ENCODE data around the gene PDZRN4.
A peak's percentile ranks its signal among the peaks of the same experiment; 100 is the strongest.
"Not testable (repeated sequence)": the region's sequence is repeated elsewhere in the genome, so short reads cannot be mapped to it uniquely, and the experiment has no call there.

Gene PDZRN4

DNA sequence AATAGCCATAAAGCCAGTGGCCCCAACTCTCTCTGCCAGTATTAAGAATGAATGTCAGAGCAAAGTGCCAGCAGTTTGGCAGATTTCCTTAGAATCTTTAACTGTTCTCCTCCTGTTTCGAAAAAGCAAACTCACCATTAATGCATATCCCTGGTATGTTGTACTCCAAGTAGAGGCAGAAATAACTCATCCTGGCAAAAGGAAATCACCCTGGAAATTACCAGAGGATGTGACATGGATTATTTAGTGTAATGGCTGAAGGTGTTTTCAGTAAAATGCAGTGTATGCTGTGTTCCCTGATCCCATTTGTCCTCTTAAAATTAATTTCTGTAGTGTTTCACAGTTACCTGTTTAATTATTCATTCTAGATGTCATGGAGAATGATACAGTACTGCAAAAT lies 105.3 kb downstream of the PDZRN4 start:
- H3K4me3 ChIP-seq (ENCODE audit: low read length): no peak overlapping the region
- TF ChIP-seq, protein P1, sequence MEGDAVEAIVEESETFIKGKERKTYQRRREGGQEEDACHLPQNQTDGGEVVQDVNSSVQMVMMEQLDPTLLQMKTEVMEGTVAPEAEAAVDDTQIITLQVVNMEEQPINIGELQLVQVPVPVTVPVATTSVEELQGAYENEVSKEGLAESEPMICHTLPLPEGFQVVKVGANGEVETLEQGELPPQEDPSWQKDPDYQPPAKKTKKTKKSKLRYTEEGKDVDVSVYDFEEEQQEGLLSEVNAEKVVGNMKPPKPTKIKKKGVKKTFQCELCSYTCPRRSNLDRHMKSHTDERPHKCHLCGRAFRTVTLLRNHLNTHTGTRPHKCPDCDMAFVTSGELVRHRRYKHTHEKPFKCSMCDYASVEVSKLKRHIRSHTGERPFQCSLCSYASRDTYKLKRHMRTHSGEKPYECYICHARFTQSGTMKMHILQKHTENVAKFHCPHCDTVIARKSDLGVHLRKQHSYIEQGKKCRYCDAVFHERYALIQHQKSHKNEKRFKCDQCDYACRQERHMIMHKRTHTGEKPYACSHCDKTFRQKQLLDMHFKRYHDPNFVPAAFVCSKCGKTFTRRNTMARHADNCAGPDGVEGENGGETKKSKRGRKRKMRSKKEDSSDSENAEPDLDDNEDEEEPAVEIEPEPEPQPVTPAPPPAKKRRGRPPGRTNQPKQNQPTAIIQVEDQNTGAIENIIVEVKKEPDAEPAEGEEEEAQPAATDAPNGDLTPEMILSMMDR (IDR thresholded peaks at IDR 0.05; ENCODE audit: insufficient read depth, low read depth, low read length, missing control alignments): no peak
- no peak for DNase-seq (ENCODE audit: low read depth)

DNA sequence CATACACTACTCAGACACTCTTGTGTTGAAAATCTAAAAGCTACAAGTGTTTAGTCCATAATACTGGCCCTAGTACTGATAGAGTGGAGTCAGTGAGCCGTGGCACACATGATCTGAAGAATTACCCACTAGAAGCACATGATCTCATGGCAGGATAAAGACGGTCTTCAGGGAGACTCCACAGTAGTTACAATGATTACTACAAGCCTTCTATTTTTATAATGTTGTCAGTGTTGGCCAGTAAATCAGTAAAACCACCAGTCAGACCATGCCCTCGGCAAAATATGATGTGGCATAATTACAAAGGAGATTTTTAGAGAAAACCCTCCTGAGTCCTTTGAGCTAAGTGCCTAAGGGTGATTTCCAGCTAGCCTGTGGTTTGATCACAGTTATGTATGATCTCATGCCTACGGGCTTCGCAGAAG lies 114.9 kb downstream of the PDZRN4 start:
- H3K4me3 ChIP-seq (ENCODE audit: low read length): no peak overlapping the region
- TF ChIP-seq, protein P1 (IDR thresholded peaks at IDR 0.05; ENCODE audit: insufficient read depth, low read depth, low read length, missing control alignments): no peak
- no peak for DNase-seq (ENCODE audit: low read depth)

DNA sequence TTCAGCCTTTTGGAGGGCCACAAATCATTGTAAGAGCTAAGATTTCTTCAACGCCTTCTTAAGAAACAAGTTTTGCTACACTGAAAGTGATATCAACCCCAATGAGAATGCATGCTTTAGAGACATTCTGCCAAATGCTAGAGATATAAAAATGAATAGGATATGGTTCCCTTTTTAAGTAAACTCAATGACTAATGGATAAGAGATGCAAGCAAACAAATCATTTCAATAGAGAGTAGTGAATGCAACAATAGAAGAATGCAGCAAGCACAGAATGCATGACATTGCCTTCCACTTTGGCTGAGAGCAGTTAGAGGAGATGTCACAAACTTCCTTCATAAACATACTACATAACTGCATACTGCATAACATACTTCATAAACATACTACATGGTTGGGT lies 116.4 kb downstream of the PDZRN4 start:
- TF ChIP-seq, protein P1 (IDR thresholded peaks at IDR 0.05; ENCODE audit: insufficient read depth, low read depth, low read length, missing control alignments): no peak
- peak; percentile 35 for DNase-seq (ENCODE audit: low read depth)
- H3K4me3 ChIP-seq (ENCODE audit: low read length): no peak overlapping the region

DNA sequence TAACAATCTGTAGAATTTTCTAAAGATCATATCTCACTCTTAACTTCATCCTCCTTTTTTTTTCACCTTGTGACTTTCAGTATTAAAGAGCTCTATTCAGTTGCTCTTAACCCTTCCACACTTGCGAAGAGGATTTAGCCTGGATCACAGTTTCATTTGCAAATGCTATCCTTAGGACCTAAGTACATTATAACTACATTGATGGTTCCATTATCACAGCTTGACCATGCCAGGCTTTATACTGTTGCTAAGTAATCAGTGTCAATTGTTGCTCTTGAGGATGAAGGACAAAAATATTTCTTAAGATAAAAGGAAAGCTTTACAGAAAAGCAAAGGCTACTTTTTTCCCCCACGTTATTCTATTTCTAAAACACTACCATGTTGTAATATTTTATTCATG lies 122.2 kb downstream of the PDZRN4 start:
- no peak for DNase-seq (ENCODE audit: low read depth)
- no peak overlapping the region for H3K4me3 ChIP-seq (ENCODE audit: low read length)
- TF ChIP-seq, protein P1 (IDR thresholded peaks at IDR 0.05; ENCODE audit: insufficient read depth, low read depth, low read length, missing control alignments): no peak

DNA sequence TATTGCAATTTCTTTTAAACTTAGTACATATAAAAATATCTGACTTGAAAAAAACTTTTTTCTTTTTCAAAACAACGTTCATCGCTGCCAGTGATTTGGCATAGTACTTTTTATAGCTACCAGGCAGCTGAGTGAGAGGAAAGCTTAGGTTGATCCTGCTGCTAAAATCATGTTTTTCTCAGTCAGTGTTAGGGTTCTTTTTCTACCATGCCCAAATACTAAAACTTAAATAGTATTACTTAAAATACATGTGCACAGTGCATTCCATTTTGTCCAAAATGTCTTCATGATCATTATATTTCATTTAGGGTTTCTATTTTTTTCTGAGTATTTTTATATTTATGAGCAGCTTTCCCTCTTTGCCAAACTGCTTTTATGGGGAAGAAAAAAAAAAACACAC lies 123.8 kb downstream of the PDZRN4 start:
- H3K4me3 ChIP-seq (ENCODE audit: low read length): no peak overlapping the region
- TF ChIP-seq, protein P1 (IDR thresholded peaks at IDR 0.05; ENCODE audit: insufficient read depth, low read depth, low read length, missing control alignments): no peak
- no peak for DNase-seq (ENCODE audit: low read depth)

DNA sequence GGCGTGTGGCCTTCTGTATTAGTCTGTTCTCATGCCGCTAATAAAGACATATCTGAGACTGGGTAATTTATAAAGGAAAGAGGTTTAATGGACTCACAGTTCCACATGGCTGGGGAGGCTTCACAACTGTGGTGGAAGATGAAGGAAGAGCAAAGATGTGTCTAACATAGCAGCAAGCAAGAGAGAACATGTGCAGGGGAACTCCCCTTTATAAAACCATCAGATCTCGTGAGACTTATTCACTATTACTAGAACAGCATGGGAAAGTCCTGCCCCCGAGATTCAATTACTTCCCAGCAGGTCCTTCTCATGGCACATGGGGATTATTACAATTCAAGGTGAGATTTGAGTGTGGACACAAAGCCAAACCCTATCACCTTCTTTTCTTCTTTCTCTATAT lies 124.3 kb downstream of the PDZRN4 start:
- H3K4me3 ChIP-seq (ENCODE audit: low read length); DNase-seq (ENCODE audit: low read depth): not testable (repeated sequence)

DNA sequence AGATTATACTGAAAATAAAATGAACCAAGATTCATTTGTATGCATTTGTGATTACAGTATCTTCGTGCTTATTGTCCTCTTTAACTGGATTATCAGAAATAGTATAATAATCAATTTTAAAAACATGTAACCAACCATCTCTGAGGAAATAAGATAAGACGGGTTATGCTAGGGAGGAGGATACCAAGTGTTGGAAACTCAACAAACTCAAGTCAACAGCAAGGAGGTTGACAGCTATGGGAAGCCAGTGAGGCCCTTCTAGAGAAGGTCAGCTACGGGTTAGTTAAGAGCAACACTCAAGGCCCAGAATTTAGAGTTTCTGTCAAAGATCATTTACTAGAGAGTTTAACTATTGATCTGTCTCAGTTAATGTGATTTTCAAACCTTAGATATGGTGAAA lies 137.2 kb downstream of the PDZRN4 start:
- DNase-seq (ENCODE audit: low read depth): no peak
- TF ChIP-seq, protein P1 (IDR thresholded peaks at IDR 0.05; ENCODE audit: insufficient read depth, low read depth, low read length, missing control alignments): no peak
- no peak overlapping the region for H3K4me3 ChIP-seq (ENCODE audit: low read length)

Measured in epithelial cell of esophagus (primary cell).